Esophagus muscularis mucosa (tissue), 4 donors: Measurements from ENCODE around the gene MYADML2. TPM values are rescaled to one million over a fixed set of nuclear protein-coding genes. Genes with fewer than 3 reads are reported as not detected.

Experiments
- DNase-seq: peaks from one replicate; pipeline ENCODE4 v3.0.0-alpha.2; 2017; ENCODE audit errors: extremely low spot score
- H3K27ac ChIP-seq, 4 donors: fragments of 200-600 bp; sonication (generic); replicated peaks in 1 of 4; 1 replicate in 3 of 4; 2 replicates in 1 of 4; pipeline ENCODE4 v1.5.1; 2016 to 2019; ENCODE audit warnings: mild to moderate bottlenecking in 1 of 4
- H3K27me3 ChIP-seq, 4 donors: fragments of 200-600 bp; sonication (generic); one replicate each; pipeline versions ENCODE4 v1.5.1 to v1.6.0; 2016 to 2019
- H3K36me3 ChIP-seq, 4 donors: fragments of 200-600 bp; sonication (generic); one replicate each; pipeline ENCODE4 v1.5.1; 2016 to 2019
- H3K4me1 ChIP-seq, 4 donors: fragments of 200-600 bp; sonication (generic); one replicate each; pipeline ENCODE4 v1.5.1; 2016 to 2019
- H3K4me3 ChIP-seq, 4 donors: fragments of 200-600 bp; sonication (generic); 1 replicate in 2 of 4; 2 replicates in 2 of 4; pipeline ENCODE4 v1.5.1; 2016 to 2019; ENCODE audit warnings: mild to moderate bottlenecking in 4 of 4, moderate library complexity in 1 of 4
- H3K9me3 ChIP-seq, 4 donors: fragments of 200-600 bp; sonication (generic); 1 replicate in 3 of 4; 2 replicates in 1 of 4; pipeline ENCODE4 v1.5.1; 2016 to 2019
- CTCF ChIP-seq, 3 experiments: fragments of 200-600 bp in 2 of 3; fragments of 450-650 bp in 1 of 3; sonication (generic) in 2 of 3; IDR thresholded peaks; one replicate each; pipeline ENCODE4 v1.5.1; 2017 to 2019; ENCODE audit warnings: antibody characterized with exemption in 3 of 3, mild to moderate bottlenecking in 2 of 3, moderate library complexity in 1 of 3
- EP300 ChIP-seq: sonication (generic); formaldehyde crosslinking; IDR thresholded peaks from one replicate; pipeline ENCODE4 v1.6.1; 2017; ENCODE audit warnings: antibody characterized with exemption
- POLR2A ChIP-seq: fragments of 450-650 bp; IDR thresholded peaks from one replicate; pipeline ENCODE4 v1.6.1; 2017; ENCODE audit warnings: antibody characterized with exemption, moderate library complexity, mild to moderate bottlenecking, low read depth
- POLR2AphosphoS5 ChIP-seq, 2 donors: sonication (generic); formaldehyde crosslinking; IDR thresholded peaks; one replicate each; pipeline ENCODE4 v1.6.1; 2017; ENCODE audit warnings: antibody characterized with exemption in 2 of 2
- WGBS: methylation state at CpG from one replicate; pipeline ENCODE4 v1.1.5; 2018; 5-methylcytosine and 5-hydroxymethylcytosine counted together
- intact Hi-C: fragments of 100-400 bp; cut with DNase I; formaldehyde crosslinking; loops from one replicate; pipeline ENCODE4 v1.15.1; 2023
- total RNA-seq, 4 donors: library from RNA; depleted of rRNA; stranded (reverse); fragments of >200 nt; gene quantifications; one replicate each; pipeline versions ENCODE4 v1.1.0 to v1.2.1, GENCODE V29; 2016

Gene MYADML2
- total RNA-seq, 4 donors from 2014 or later, result not detected

GRCh38 chr17:81909231-81909630 lies 37.8 kb downstream of the MYADML2 start:
- DNase-seq, result no peak
- WGBS, result 93% methylated on average over 3 of the region's 12 CpGs

GRCh38 chr17:81908793-81909192 lies 38.2 kb downstream of the MYADML2 start:
- no peak for DNase-seq
- no peaks in the 10 kb centered on the region for H3K27me3 ChIP-seq
- 97% methylated on average over 5 of the region's 11 CpGs for WGBS
- H3K9me3 ChIP-seq, result no peaks in the 10 kb centered on the region
- no peak overlapping the region for H3K4me3 ChIP-seq
- peaks cover 15 to 25% (median 20%) of the 10 kb centered on the region in 4 donors for H3K4me1 ChIP-seq
- TF ChIP-seq POLR2AphosphoS5 (IDR thresholded peaks at IDR 0.05) (no peak), CTCF (IDR thresholded peaks at IDR 0.05) (no peak), EP300 (no peak), POLR2A (no peak)
- intact Hi-C loops, result no loop called here
- H3K36me3 ChIP-seq, result peaks cover 10 to 75% (median 60%) of the 10 kb centered on the region in 4 donors
- no peak overlapping the region for H3K27ac ChIP-seq

More at GRCh38 chr17:81909231-81909630, 37.8 kb downstream of the MYADML2 start:
- H3K4me3 ChIP-seq, result no peak overlapping the region
- peaks cover 15 to 25% (median 20%) of the 10 kb centered on the region in 4 donors for H3K4me1 ChIP-seq
- intact Hi-C loops, result no loop called here
- H3K27ac ChIP-seq, result no peak overlapping the region
- H3K27me3 ChIP-seq, result no peaks in the 10 kb centered on the region
- peaks cover 14 to 75% (median 64%) of the 10 kb centered on the region in 4 donors for H3K36me3 ChIP-seq
- H3K9me3 ChIP-seq, result no peaks in the 10 kb centered on the region
- TF ChIP-seq POLR2A (no peak), CTCF (IDR thresholded peaks at IDR 0.05) (no peak), POLR2AphosphoS5 (IDR thresholded peaks at IDR 0.05) (no peak), EP300 (no peak)

GRCh38 chr17:81907219-81908145 lies 39.6 kb downstream of the MYADML2 start:
- intact Hi-C loops, result no loop called here
- Histone ChIP-seq H3K4me3 (no peak overlapping the region), H3K27ac (no peak overlapping the region), H3K36me3 (peaks cover 4 to 63% (median 47%) of the 10 kb centered on the region in 4 donors), H3K27me3 (peaks cover 0 to 9% (median 3%) of the 10 kb centered on the region in 4 donors), H3K9me3 (no peaks in the 10 kb centered on the region), H3K4me1 (peaks cover 17 to 30% (median 24%) of the 10 kb centered on the region in 4 donors)
- TF ChIP-seq POLR2A (no peak), CTCF (IDR thresholded peaks at IDR 0.05) (no peak)
- WGBS, result 96% methylated on average over 17 of the region's 26 CpGs
- no peak for DNase-seq

- intact Hi-C loops, result no loop called here
- Histone ChIP-seq H3K9me3 (no peaks in the 10 kb centered on the region), H3K27ac (no peak overlapping the region), H3K4me1 (peaks cover 19 to 31% (median 27%) of the 10 kb centered on the region in 4 donors), H3K27me3 (peaks cover 0 to 17% (median 5%) of the 10 kb centered on the region in 4 donors), H3K4me3 (no peak overlapping the region), H3K36me3 (peaks cover 4 to 55% (median 40%) of the 10 kb centered on the region in 4 donors)
- WGBS, result 88% methylated on average over 5 of the region's 15 CpGs
- DNase-seq, result no peak
- TF ChIP-seq POLR2A (no peak), EP300 (no peak)
Observed at GRCh38 chr17:81906476-81907218, 40.4 kb downstream of the MYADML2 start.

- H3K4me1 ChIP-seq, result peaks cover 18 to 33% (median 28%) of the 10 kb centered on the region in 4 donors
- TF ChIP-seq POLR2A, result no peak
- TF ChIP-seq CTCF (IDR thresholded peaks at IDR 0.05), result no peak
- TF ChIP-seq EP300, result no peak
- no peak for TF ChIP-seq POLR2AphosphoS5 (IDR thresholded peaks at IDR 0.05)
- peaks cover 4 to 55% (median 39%) of the 10 kb centered on the region in 4 donors for H3K36me3 ChIP-seq
- no peak overlapping the region for H3K4me3 ChIP-seq
- 100% methylated on average over 5 of the region's 10 CpGs for WGBS
- peaks cover 0 to 24% (median 8%) of the 10 kb centered on the region in 4 donors for H3K27me3 ChIP-seq
- no peak overlapping the region for H3K27ac ChIP-seq
- intact Hi-C loops, result no loop called here
- no peaks in the 10 kb centered on the region for H3K9me3 ChIP-seq
- DNase-seq, result no peak
Observed at GRCh38 chr17:81905993-81906392, 41.0 kb downstream of the MYADML2 start.
